ENCODE results near the gene CREB5.

The CREB5 gene

GRCh38 chr7:28687537-28687936 is 275.2 kb downstream of the CREB5 start:
- no peak for TF ChIP-seq CTCF (IDR thresholded peaks at IDR 0.05; ENCODE audit: insufficient read depth, low read length, poor library complexity, severe bottlenecking)
- no peak overlapping the region for H3K4me3 ChIP-seq (replicated peaks; ENCODE audit: low read depth, low read length)

GRCh38 chr7:28688174-28688573 is 275.9 kb downstream of the CREB5 start:
- Histone ChIP-seq H3K27me3 (replicated peaks; ENCODE audit: control insufficient read depth, insufficient read depth, low read length) (no peaks in the 10 kb centered on the region; the same call in 1 of the 2 replicates), H3K36me3 (ENCODE audit: control insufficient read depth, insufficient read depth, low read length) (no peaks in the 10 kb centered on the region), H3K4me3 (replicated peaks; ENCODE audit: low read depth, low read length) (no peak overlapping the region)
- TF ChIP-seq CTCF (IDR thresholded peaks at IDR 0.05; ENCODE audit: insufficient read depth, low read length, poor library complexity, severe bottlenecking) = no peak
- no peak for DNase-seq (ENCODE audit: extremely low read depth, insufficient read length)

More at GRCh38 chr7:28687537-28687936, 275.2 kb downstream of the CREB5 start:
- H3K36me3 ChIP-seq (ENCODE audit: control insufficient read depth, insufficient read depth, low read length) = no peaks in the 10 kb centered on the region
- DNase-seq (ENCODE audit: extremely low read depth, insufficient read length) = no peak
- H3K27me3 ChIP-seq (replicated peaks; ENCODE audit: control insufficient read depth, insufficient read depth, low read length) = no peaks in the 10 kb centered on the region; the same call in 1 of the 2 replicates

- no peaks in the 10 kb centered on the region; the same call in 1 of the 2 replicates for H3K27me3 ChIP-seq (replicated peaks; ENCODE audit: control insufficient read depth, insufficient read depth, low read length)
- no peak overlapping the region for H3K4me3 ChIP-seq (replicated peaks; ENCODE audit: low read depth, low read length)
- no peak for DNase-seq (ENCODE audit: extremely low read depth, insufficient read length)
- no peak for TF ChIP-seq CTCF (IDR thresholded peaks at IDR 0.05; ENCODE audit: insufficient read depth, low read length, poor library complexity, severe bottlenecking)
- H3K36me3 ChIP-seq (ENCODE audit: control insufficient read depth, insufficient read depth, low read length) = no peaks in the 10 kb centered on the region
These were observed 276.3 kb downstream of the CREB5 start for GRCh38 chr7:28688651-28689050.

- no peak for DNase-seq (ENCODE audit: extremely low read depth, insufficient read length)
These were observed 283.3 kb downstream of the CREB5 start for GRCh38 chr7:28695300-28696295.

GRCh38 chr7:28697913-28698563 is 285.7 kb downstream of the CREB5 start:
- Histone ChIP-seq H3K27me3 (replicated peaks; ENCODE audit: control insufficient read depth, insufficient read depth, low read length) (no peaks in the 10 kb centered on the region), H3K36me3 (ENCODE audit: control insufficient read depth, insufficient read depth, low read length) (no peaks in the 10 kb centered on the region), H3K4me3 (replicated peaks; ENCODE audit: low read depth, low read length) (no peak overlapping the region)
- no peak for TF ChIP-seq CTCF (IDR thresholded peaks at IDR 0.05; ENCODE audit: insufficient read depth, low read length, poor library complexity, severe bottlenecking)
- no peak for DNase-seq (ENCODE audit: extremely low read depth, insufficient read length)

More at GRCh38 chr7:28695300-28696295, 283.3 kb downstream of the CREB5 start:
- no peak for TF ChIP-seq CTCF (IDR thresholded peaks at IDR 0.05; ENCODE audit: insufficient read depth, low read length, poor library complexity, severe bottlenecking)
- Histone ChIP-seq H3K4me3 (replicated peaks; ENCODE audit: low read depth, low read length) (no peak overlapping the region), H3K27me3 (replicated peaks; ENCODE audit: control insufficient read depth, insufficient read depth, low read length) (no peaks in the 10 kb centered on the region), H3K36me3 (ENCODE audit: control insufficient read depth, insufficient read depth, low read length) (no peaks in the 10 kb centered on the region)

All from GM06990 (cell line).